Lower leg skin (tissue), 3 donors: ENCODE measurements around the gene CD9.

Experiments
- POLR2A ChIP-seq, 2 donors: fragments of 450-650 bp; IDR thresholded peaks; one replicate each; pipeline ENCODE4 v1.6.1; 2016 to 2017; ENCODE audit warnings: antibody characterized with exemption in 2 of 2, mild to moderate bottlenecking in 1 of 2, moderate library complexity in 1 of 2
- TF ChIP-seq, protein P1 (sequence below), 3 donors: fragments of 450-650 bp; IDR thresholded peaks; one replicate each; pipeline ENCODE4 v1.5.1; 2016; ENCODE audit warnings: antibody characterized with exemption in 3 of 3, mild to moderate bottlenecking in 3 of 3, moderate library complexity in 2 of 3

- TF ChIP-seq, protein P1, sequence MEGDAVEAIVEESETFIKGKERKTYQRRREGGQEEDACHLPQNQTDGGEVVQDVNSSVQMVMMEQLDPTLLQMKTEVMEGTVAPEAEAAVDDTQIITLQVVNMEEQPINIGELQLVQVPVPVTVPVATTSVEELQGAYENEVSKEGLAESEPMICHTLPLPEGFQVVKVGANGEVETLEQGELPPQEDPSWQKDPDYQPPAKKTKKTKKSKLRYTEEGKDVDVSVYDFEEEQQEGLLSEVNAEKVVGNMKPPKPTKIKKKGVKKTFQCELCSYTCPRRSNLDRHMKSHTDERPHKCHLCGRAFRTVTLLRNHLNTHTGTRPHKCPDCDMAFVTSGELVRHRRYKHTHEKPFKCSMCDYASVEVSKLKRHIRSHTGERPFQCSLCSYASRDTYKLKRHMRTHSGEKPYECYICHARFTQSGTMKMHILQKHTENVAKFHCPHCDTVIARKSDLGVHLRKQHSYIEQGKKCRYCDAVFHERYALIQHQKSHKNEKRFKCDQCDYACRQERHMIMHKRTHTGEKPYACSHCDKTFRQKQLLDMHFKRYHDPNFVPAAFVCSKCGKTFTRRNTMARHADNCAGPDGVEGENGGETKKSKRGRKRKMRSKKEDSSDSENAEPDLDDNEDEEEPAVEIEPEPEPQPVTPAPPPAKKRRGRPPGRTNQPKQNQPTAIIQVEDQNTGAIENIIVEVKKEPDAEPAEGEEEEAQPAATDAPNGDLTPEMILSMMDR (IDR thresholded peaks at IDR 0.05): no peak
- TF ChIP-seq POLR2A (IDR thresholded peaks at IDR 0.05): no peak
Observed at GRCh38 chr12:6282453-6282840, 82.2 kb downstream of the CD9 start.
